ENCODE data around the gene VKORC1L1.

The VKORC1L1 gene

DNA sequence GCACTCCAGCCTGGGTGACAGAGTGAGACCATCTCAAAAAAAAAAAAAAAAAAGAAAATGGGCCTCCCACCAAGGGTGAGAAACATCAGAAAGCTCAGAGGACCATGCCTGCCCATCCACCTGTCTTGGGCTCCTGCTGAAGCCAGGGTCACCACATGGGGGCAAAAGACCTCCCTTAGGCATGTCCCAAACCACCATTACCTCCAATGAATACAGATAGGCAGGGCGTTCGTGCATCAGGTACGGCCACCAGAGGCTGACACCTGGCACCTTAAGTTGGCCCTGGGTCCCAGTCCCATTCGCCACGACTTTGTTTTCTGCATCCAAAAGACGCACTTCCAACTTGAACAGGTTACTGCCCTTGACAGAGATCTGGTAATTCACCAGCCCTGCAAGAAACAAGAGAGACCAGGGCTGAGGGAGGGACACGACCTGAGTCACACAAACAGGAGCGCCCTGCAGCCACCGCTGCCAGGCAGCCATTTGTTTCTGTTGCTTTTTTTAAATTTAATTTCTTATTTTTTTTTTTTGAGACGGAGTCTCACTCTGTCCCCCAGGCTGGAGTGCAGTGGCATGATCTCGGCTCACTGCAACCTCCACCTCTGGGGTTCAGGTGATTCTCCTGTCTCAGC, 103.1 kb downstream of the VKORC1L1 start:
- no peak for DNase-seq (ENCODE audit: low read depth)
- TF ChIP-seq CTCF (IDR thresholded peaks at IDR 0.05; ENCODE audit: control insufficient read depth, extremely low read depth, insufficient read depth), result no peak
- no peak overlapping the region for H3K4me3 ChIP-seq (ENCODE audit: low read depth, low read length)

- DNase-seq (ENCODE audit: low read depth), result no peak
- H3K4me3 ChIP-seq (ENCODE audit: low read depth, low read length), result no peak overlapping the region
- no peak for TF ChIP-seq CTCF (IDR thresholded peaks at IDR 0.05; ENCODE audit: control insufficient read depth, extremely low read depth, insufficient read depth)
Observed at GRCh38 chr7:65976659-65977196, 103.9 kb downstream of the VKORC1L1 start.

- no peak for TF ChIP-seq CTCF (IDR thresholded peaks at IDR 0.05; ENCODE audit: control insufficient read depth, extremely low read depth, insufficient read depth)
- no peak overlapping the region for H3K4me3 ChIP-seq (ENCODE audit: low read depth, low read length)
- DNase-seq (ENCODE audit: low read depth), result no peak
Observed at GRCh38 chr7:65978891-65979582, 106.2 kb downstream of the VKORC1L1 start.

- DNase-seq (ENCODE audit: low read depth), result no peak
- TF ChIP-seq CTCF (IDR thresholded peaks at IDR 0.05; ENCODE audit: control insufficient read depth, extremely low read depth, insufficient read depth), result no peak
- no peak overlapping the region for H3K4me3 ChIP-seq (ENCODE audit: low read depth, low read length)
Observed at GRCh38 chr7:65979583-65980477, 107.0 kb downstream of the VKORC1L1 start.

GRCh38 chr7:65980478-65981250, 107.8 kb downstream of the VKORC1L1 start:
- peak overlapping the region; percentile 90 for H3K4me3 ChIP-seq (ENCODE audit: low read depth, low read length)
- no peak for TF ChIP-seq CTCF (IDR thresholded peaks at IDR 0.05; ENCODE audit: control insufficient read depth, extremely low read depth, insufficient read depth)
- no peak for DNase-seq (ENCODE audit: low read depth)

All from LNCaP clone FGC (cell line).